ENCODE measurements around the gene CRB2.

Gene CRB2

DNA sequence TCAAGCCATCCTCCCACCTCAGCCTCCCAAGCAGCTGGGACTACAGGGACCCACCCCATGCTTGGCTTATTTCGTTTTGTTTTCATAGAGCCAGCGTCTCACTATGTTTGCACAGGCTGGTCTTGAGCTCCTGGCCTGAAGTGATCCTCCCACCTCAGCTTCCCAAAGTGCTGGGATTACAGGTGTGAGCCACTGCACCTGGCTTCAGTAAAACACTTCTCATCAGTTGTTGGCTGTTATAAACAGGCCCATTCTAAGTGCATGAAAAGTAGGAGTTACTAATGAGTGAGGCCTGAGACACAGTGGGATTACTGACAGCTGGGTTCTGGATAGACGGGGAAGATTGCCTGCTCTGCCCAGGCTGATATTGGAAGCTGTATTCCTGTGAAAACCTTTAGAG, 3.5 kb downstream of the CRB2 start:
- no peak for DNase-seq (ENCODE audit: low spot score)
- TF ChIP-seq, protein P1, sequence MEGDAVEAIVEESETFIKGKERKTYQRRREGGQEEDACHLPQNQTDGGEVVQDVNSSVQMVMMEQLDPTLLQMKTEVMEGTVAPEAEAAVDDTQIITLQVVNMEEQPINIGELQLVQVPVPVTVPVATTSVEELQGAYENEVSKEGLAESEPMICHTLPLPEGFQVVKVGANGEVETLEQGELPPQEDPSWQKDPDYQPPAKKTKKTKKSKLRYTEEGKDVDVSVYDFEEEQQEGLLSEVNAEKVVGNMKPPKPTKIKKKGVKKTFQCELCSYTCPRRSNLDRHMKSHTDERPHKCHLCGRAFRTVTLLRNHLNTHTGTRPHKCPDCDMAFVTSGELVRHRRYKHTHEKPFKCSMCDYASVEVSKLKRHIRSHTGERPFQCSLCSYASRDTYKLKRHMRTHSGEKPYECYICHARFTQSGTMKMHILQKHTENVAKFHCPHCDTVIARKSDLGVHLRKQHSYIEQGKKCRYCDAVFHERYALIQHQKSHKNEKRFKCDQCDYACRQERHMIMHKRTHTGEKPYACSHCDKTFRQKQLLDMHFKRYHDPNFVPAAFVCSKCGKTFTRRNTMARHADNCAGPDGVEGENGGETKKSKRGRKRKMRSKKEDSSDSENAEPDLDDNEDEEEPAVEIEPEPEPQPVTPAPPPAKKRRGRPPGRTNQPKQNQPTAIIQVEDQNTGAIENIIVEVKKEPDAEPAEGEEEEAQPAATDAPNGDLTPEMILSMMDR (IDR thresholded peaks at IDR 0.05): no peak
- Histone ChIP-seq H3K4me3 (no peak overlapping the region), H3K27ac (no peak overlapping the region)

DNA sequence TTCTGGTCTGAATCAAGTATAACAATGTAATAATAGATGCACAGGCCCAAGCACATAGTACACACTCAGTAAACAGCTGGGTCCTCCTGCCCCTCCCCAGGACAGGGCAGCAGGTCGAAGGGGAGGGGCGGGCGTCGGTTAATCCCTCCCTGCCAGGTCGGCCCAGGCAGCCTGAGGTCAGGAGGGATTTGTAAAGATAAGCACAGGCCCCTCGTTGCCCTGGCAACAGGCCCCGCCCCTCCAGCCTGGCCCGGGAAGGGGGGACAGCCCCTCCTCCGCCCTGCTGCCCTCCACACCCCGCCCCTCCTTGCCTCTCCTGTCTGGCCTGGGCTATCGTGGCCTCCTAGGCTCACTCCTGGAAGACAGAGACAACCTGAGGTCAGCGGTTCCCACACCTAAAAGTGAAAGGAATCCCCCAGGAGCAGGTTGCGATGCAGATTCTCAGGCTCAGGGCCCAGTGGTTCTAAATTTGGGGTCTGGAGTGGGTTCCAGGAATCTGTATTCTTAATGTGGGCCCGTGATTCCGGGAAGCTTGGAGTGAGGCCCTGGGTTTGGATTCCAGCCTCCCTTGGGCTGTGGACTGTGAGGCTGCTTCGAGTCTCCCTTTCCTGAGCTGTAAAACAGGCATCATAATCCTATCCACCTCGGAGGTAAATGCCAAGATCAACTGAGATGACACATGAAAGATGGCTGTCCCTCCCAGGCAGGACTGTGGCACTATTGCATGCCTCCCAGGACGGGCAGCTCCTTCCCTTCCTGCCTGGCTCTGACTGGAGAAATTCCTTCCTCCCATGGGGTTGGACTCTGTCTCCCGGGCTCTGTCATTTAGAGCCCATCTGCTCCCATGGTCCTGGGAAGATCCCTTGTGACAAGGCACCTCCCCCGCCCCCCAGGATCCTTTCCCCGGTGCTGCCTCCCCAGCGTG, 4.4 kb downstream of the CRB2 start:
- no peak for DNase-seq (ENCODE audit: low spot score)
- Histone ChIP-seq H3K4me3 (no peak overlapping the region), H3K27ac (no peak overlapping the region)
- TF ChIP-seq, protein P1 (IDR thresholded peaks at IDR 0.05): no peak

DNA sequence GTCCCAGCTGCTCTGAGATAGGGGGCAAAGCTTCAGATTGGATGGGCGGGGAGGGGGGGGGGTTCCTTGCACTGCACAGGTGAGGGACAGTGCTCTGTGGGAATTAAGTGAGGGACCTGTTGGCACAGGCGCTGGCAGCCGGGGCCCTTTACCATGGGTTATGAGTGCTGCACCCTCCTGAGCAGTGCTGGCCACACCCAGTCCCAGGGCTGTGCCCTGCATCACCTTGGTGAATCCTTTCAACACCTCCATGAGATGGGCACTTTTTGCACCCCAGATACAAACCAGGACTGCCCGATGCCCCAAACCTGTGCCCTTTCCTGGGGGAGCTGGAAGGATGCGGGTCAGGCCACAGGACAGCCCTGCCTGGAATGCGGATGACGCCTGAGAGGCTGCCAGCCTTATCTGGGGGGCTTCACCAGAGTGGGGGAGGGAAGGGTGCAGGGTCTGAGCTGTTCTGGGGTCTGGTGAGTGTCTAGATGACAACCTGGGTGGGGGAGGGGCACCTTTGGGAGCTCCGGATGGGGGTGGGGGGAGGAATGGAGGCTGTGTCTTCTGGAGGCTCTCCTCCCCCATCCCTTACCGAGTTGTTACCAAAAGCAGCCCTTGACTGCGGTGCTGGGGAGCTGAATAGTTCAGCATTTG, 5.2 kb downstream of the CRB2 start:
- no peak for DNase-seq (ENCODE audit: low spot score)
- H3K4me3 ChIP-seq: no peak overlapping the region
- TF ChIP-seq, protein P1 (IDR thresholded peaks at IDR 0.05): no peak
- no peak overlapping the region for H3K27ac ChIP-seq

DNA sequence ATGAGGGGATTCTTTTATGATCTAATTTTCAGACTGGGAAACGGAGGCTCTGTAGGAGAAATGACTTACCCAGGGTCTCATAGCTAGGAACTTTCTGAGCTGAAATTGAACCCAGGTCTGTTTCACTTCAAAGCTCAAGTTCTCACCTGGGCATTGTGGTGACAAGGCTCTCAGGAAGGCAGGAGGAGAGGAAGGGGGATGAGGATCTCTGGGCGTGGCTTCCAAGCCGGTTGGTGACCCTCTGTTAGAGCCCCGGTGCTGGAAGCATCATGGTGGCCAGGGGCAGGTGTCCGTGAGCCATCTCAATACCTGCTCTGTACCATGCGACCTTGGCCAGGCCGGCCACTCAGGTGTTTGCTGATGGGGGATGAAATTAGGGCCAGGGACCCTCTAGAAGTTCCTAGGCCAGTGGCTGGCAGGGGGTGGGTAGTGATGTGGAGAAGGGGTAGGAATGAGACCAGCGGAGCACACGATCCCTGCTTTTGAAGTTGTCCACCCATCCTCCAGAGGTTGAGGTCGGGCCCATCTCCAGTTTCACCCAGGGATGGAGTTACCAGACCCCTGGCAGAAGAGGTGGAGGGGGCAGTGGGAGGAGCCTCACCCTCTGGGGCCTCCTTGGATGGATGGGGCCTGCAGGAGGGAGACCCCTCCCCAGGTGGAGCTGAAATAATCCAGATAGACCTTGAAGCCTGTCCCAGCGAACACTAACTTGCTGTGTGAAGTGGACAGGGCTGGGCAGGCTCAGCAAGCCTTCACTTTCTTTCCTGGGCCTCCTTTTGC, 5.9 kb downstream of the CRB2 start:
- Histone ChIP-seq H3K27ac (no peak overlapping the region), H3K4me3 (no peak overlapping the region)
- TF ChIP-seq, protein P1 (IDR thresholded peaks at IDR 0.05): no peak
- no peak for DNase-seq (ENCODE audit: low spot score)

DNA sequence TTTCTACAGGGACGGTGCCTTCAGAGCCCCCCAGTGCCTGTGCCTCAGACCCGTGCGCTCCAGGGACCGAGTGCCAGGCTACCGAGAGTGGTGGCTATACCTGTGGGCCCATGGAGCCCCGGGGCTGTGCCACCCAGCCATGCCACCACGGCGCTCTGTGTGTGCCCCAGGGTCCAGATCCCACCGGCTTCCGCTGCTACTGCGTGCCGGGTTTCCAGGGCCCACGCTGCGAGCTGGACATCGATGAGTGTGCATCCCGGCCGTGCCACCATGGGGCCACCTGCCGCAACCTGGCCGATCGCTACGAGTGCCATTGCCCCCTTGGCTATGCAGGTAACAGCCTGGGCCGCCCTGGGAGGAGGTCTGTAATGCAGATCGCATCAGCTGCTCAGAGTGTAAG, 6.9 kb downstream of the CRB2 start:
- no peak for DNase-seq (ENCODE audit: low spot score)
- no peak overlapping the region for H3K4me3 ChIP-seq
- TF ChIP-seq, protein P1 (IDR thresholded peaks at IDR 0.05): no peak
- no peak overlapping the region for H3K27ac ChIP-seq

DNA sequence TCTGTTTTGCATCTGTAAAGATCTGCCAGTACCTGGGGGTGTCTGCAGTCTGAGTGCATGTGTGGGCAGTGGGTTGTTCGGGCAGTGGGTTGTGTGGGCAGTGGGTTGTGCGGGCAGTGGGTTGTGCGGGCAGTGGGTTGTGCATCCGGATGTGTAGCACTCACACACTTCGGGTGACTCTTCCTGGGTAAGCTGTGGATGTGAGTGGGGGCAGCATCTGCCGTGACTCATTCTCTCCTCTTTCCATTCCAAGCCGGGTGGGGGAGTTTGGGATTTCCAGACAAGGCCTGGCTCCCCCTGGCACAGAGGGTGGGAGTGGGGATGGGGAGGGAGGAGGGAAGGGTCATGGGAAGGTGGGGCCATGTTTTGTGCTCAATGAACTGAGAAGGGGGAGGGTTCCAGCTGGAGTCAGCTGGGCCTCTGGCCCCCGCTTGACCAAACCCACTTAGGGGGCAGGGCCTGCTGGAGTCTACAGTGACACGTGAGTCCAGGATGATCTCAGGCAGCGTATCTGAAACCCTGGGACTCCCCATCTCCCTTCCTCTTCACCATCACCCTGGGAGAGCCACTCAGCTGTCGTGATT, 8.3 kb downstream of the CRB2 start:
- H3K27ac ChIP-seq: no peak overlapping the region
- no peak overlapping the region for H3K4me3 ChIP-seq
- DNase-seq (ENCODE audit: low spot score): no peak
- TF ChIP-seq, protein P1 (IDR thresholded peaks at IDR 0.05): no peak

All from coronary artery (tissue), 2 donors.